ENCODE data around the gene DNAH8. TPM values are rescaled to one million over a fixed set of nuclear protein-coding genes. Genes with fewer than 3 reads are reported as not detected.
"Not testable (repeated sequence)": the region's sequence is repeated elsewhere in the genome, so short reads cannot be mapped to it uniquely, and the experiment has no call there.

DNAH8 gene
- total RNA-seq, 2 experiments from 2014 or later = 0.03 TPM; not detected in 1

GRCh38 chr6:38695933-38696332, 19.2 kb upstream of the DNAH8 start:
- intact Hi-C loops (cut with DNase I, micrococcal nuclease) = no loop called here
- Histone ChIP-seq H3K4me1 (ENCODE audit: insufficient read depth, low read length) (no peaks in the 10 kb centered on the region), H3K27ac (ENCODE audit: low read depth in 1 of 2, low read length in 2 of 2) (no peak overlapping the region), H3K36me3 (ENCODE audit: insufficient read depth, low read length) (no peaks in the 10 kb centered on the region), H3K4me3 (ENCODE audit: low read length) (no peak overlapping the region), H3K27me3 (ENCODE audit: control insufficient read depth in 1 of 2, insufficient read depth in 2 of 2, low read length in 2 of 2) (no peaks in the 10 kb centered on the region), H3K9me3 (ENCODE audit: control insufficient read depth in 1 of 2, insufficient read depth in 1 of 2, low read length in 2 of 2) (peaks cover 0 to 4% of the 10 kb centered on the region in 2 experiments)
- TF ChIP-seq, protein P1, sequence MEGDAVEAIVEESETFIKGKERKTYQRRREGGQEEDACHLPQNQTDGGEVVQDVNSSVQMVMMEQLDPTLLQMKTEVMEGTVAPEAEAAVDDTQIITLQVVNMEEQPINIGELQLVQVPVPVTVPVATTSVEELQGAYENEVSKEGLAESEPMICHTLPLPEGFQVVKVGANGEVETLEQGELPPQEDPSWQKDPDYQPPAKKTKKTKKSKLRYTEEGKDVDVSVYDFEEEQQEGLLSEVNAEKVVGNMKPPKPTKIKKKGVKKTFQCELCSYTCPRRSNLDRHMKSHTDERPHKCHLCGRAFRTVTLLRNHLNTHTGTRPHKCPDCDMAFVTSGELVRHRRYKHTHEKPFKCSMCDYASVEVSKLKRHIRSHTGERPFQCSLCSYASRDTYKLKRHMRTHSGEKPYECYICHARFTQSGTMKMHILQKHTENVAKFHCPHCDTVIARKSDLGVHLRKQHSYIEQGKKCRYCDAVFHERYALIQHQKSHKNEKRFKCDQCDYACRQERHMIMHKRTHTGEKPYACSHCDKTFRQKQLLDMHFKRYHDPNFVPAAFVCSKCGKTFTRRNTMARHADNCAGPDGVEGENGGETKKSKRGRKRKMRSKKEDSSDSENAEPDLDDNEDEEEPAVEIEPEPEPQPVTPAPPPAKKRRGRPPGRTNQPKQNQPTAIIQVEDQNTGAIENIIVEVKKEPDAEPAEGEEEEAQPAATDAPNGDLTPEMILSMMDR (IDR thresholded peaks at IDR 0.05) = no peak
- no peaks in the 10 kb centered on the region for H3K27me3 Mint-ChIP-seq
- CTCF ChIA-PET = no interaction called here
- ATAC-seq (ENCODE audit: poor library complexity) (no peak), DNase-seq (no peak)
- POLR2A ChIA-PET = no interaction called here
- H3K4me3 Mint-ChIP-seq = no peak overlapping the region
- no peak overlapping the region for H3K27ac Mint-ChIP-seq
- H3K9me3 Mint-ChIP-seq = peaks cover 9% of the 10 kb centered on the region
- peaks cover 19% of the 10 kb centered on the region for H3K36me3 Mint-ChIP-seq (ENCODE audit: low read depth)
- H3K4me1 Mint-ChIP-seq (ENCODE audit: low read depth) = peaks cover 30% of the 10 kb centered on the region

DNA sequence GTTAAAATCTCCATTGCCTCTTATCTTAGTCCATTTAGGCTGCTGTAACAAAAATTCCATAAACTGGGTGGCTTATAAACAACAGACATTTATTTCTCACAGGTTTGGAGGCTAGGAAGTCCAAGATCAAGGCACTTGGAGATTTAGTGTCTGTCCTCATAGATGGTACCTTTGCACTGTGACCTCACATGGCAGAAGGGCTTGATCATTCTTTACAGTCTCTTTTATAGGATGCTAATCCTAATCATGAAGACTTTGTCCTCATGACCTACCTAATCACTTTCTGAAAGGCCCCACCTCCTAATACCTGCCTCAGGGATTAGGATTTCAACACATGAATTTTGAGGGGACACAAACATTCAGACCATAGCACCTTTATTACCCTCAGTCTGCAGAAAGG, 18.8 kb upstream of the DNAH8 start:
- no peak overlapping the region for H3K4me3 Mint-ChIP-seq
- no peak overlapping the region for H3K27ac ChIP-seq (ENCODE audit: low read depth in 1 of 2, low read length in 2 of 2)
- H3K9me3 Mint-ChIP-seq = peaks cover 12% of the 10 kb centered on the region
- intact Hi-C loops (cut with DNase I, micrococcal nuclease) = no loop called here
- ChIA-PET POLR2A (no interaction called here), CTCF (no interaction called here)
- H3K27me3 ChIP-seq (ENCODE audit: control insufficient read depth in 1 of 2, insufficient read depth in 2 of 2, low read length in 2 of 2) = no peaks in the 10 kb centered on the region
- no peak for ATAC-seq (ENCODE audit: poor library complexity)
- no peaks in the 10 kb centered on the region for H3K4me1 ChIP-seq (ENCODE audit: insufficient read depth, low read length)
- TF ChIP-seq, protein P1 (IDR thresholded peaks at IDR 0.05) = no peak
- H3K4me3 ChIP-seq (ENCODE audit: low read length) = no peak overlapping the region
- DNase-seq = no peak
- H3K36me3 ChIP-seq (ENCODE audit: insufficient read depth, low read length) = no peaks in the 10 kb centered on the region
- peaks cover 0 to 5% of the 10 kb centered on the region in 2 experiments for H3K9me3 ChIP-seq (ENCODE audit: control insufficient read depth in 1 of 2, insufficient read depth in 1 of 2, low read length in 2 of 2)
- no peak overlapping the region for H3K27ac Mint-ChIP-seq
- H3K36me3 Mint-ChIP-seq (ENCODE audit: low read depth) = peaks cover 24% of the 10 kb centered on the region
- H3K4me1 Mint-ChIP-seq (ENCODE audit: low read depth) = peaks cover 33% of the 10 kb centered on the region
- H3K27me3 Mint-ChIP-seq = no peaks in the 10 kb centered on the region

- CTCF ChIA-PET = no interaction called here
- TF ChIP-seq, protein P1 (IDR thresholded peaks at IDR 0.05) = no peak
- H3K4me3 ChIP-seq (ENCODE audit: low read length) = no peak overlapping the region
- intact Hi-C loops (cut with DNase I, micrococcal nuclease) = no loop called here
- Mint-ChIP-seq H3K4me3 (no peak overlapping the region), H3K27ac (no peak overlapping the region), H3K27me3 (no peaks in the 10 kb centered on the region), H3K9me3 (peaks cover 12% of the 10 kb centered on the region), H3K4me1 (ENCODE audit: low read depth) (peaks cover 36% of the 10 kb centered on the region), H3K36me3 (ENCODE audit: low read depth) (peaks cover 35% of the 10 kb centered on the region)
- no peaks in the 10 kb centered on the region for H3K36me3 ChIP-seq (ENCODE audit: insufficient read depth, low read length)
- H3K27me3 ChIP-seq (ENCODE audit: control insufficient read depth in 1 of 2, insufficient read depth in 2 of 2, low read length in 2 of 2) = no peaks in the 10 kb centered on the region
- H3K9me3 ChIP-seq (ENCODE audit: control insufficient read depth in 1 of 2, insufficient read depth in 1 of 2, low read length in 2 of 2) = peaks cover 0 to 10% of the 10 kb centered on the region in 2 experiments
- no peak for DNase-seq
- ATAC-seq (ENCODE audit: poor library complexity) = no peak
- no peak overlapping the region for H3K27ac ChIP-seq (ENCODE audit: low read depth in 1 of 2, low read length in 2 of 2)
- POLR2A ChIA-PET = no interaction called here
- H3K4me1 ChIP-seq (ENCODE audit: insufficient read depth, low read length) = peaks cover 9% of the 10 kb centered on the region
Observed at GRCh38 chr6:38697846-38698245, 17.3 kb upstream of the DNAH8 start.

GRCh38 chr6:38699702-38700101, 15.4 kb upstream of the DNAH8 start:
- DNase-seq; H3K27me3 Mint-ChIP-seq; H3K27me3 ChIP-seq (ENCODE audit: control insufficient read depth in 1 of 2, insufficient read depth in 2 of 2, low read length in 2 of 2); H3K36me3 ChIP-seq (ENCODE audit: insufficient read depth, low read length); H3K4me1 ChIP-seq (ENCODE audit: insufficient read depth, low read length); H3K27ac Mint-ChIP-seq; POLR2A ChIA-PET; ATAC-seq (ENCODE audit: poor library complexity); H3K9me3 ChIP-seq (ENCODE audit: control insufficient read depth in 1 of 2, insufficient read depth in 1 of 2, low read length in 2 of 2); H3K4me3 ChIP-seq (ENCODE audit: low read length); H3K4me3 Mint-ChIP-seq; CTCF ChIA-PET; H3K27ac ChIP-seq (ENCODE audit: low read depth in 1 of 2, low read length in 2 of 2): not testable (repeated sequence)
- Mint-ChIP-seq H3K36me3 (ENCODE audit: low read depth) (peaks cover 39% of the 10 kb centered on the region), H3K9me3 (peaks cover 12% of the 10 kb centered on the region), H3K4me1 (ENCODE audit: low read depth) (peaks cover 41% of the 10 kb centered on the region)
- intact Hi-C loops (cut with DNase I, micrococcal nuclease) = loop anchor here (5.0 to 10.0 kb wide), 4 partner anchors 62 to 1267 kb away; partner anchors contain the start of genes BTBD9 (in 1 of the 2), CMTR1 (in 1 of the 2), KIF6 (in 1 of the 2) and ZFAND3 (in 1 of the 2)

All from CD4-positive, alpha-beta T cell (primary cell).